ENCODE data around the gene IQCM.

The IQCM gene

GRCh38 chr4:149699642-149700041 lies 116.0 kb downstream of the IQCM start:
- DNase-seq (ENCODE audit: low read depth): no peak
- TF ChIP-seq CTCF (IDR thresholded peaks at IDR 0.05; ENCODE audit: control insufficient read depth, extremely low read depth, insufficient read depth): no peak
- no peak overlapping the region for H3K4me3 ChIP-seq (ENCODE audit: low read depth, low read length)

DNA sequence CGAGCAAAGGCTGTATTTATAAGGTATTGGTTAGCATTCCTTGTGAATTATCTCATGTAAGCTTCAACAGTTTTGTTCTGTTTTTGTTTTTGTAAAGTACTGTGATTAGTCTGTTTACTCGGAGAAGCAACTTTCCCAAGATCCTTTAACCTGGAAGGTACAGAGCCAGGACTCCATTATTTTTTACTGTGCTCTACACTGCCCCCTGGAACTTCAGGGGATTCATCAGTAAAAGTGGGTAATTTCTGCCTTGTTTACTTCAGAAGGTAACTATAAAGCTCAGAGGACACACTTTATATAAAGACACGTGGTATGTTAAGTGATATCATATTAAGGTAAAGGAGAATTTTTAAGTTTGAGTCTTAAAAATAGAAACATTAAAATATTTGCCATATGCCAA lies 124.9 kb downstream of the IQCM start:
- no peak for TF ChIP-seq CTCF (IDR thresholded peaks at IDR 0.05; ENCODE audit: control insufficient read depth, extremely low read depth, insufficient read depth)
- no peak overlapping the region for H3K4me3 ChIP-seq (ENCODE audit: low read depth, low read length)
- DNase-seq (ENCODE audit: low read depth): no peak

GRCh38 chr4:149684516-149684915 lies 131.1 kb downstream of the IQCM start:
- H3K4me3 ChIP-seq (ENCODE audit: low read depth, low read length): no peak overlapping the region
- no peak for TF ChIP-seq CTCF (IDR thresholded peaks at IDR 0.05; ENCODE audit: control insufficient read depth, extremely low read depth, insufficient read depth)
- DNase-seq (ENCODE audit: low read depth): no peak

DNA sequence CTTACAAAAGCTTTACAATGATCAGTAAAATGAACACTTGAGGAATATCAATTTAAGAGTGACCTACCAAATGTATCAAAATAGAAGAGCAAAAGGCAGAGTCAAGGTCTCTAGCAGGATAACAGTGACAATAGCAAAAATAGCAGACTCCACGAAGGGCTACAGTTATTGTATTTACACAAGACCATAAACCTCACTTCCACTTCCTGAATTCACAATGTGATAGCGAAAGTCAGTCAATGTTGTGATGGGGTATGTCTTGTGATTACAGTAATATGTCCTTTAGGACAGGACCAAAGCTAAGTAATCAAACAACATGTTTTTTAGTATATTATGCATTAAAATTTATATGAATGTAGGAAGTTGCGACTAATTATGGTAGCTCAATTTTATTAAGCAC lies 139.6 kb downstream of the IQCM start:
- no peak for TF ChIP-seq CTCF (IDR thresholded peaks at IDR 0.05; ENCODE audit: control insufficient read depth, extremely low read depth, insufficient read depth)
- H3K4me3 ChIP-seq (ENCODE audit: low read depth, low read length): no peak overlapping the region
- DNase-seq (ENCODE audit: low read depth): no peak

DNA sequence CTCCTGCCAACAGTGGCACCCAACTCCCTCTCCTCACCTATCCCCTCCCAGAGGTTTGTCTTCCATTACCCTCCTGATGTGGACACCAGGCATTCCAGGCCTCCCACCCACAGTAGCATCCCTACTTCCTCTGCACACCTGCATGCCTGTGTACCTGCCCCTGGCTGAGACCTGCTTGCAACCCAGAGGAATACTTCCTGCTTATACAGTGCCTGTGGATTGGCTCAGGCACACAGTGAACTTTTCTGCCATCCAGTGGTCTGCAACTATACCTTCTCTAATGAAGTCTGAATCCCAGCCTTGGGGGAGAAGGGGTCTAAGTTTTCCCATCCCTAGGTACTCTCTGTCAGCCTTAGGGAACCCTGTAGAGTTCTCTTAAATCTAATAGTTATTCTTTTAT lies 169.9 kb downstream of the IQCM start:
- no peak for DNase-seq (ENCODE audit: low read depth)
- no peak overlapping the region for H3K4me3 ChIP-seq (ENCODE audit: low read depth, low read length)
- peak; percentile 27 for TF ChIP-seq CTCF (IDR thresholded peaks at IDR 0.05; ENCODE audit: control insufficient read depth, extremely low read depth, insufficient read depth)

- no peak for TF ChIP-seq CTCF (IDR thresholded peaks at IDR 0.05; ENCODE audit: control insufficient read depth, extremely low read depth, insufficient read depth)
- no peak overlapping the region for H3K4me3 ChIP-seq (ENCODE audit: low read depth, low read length)
- DNase-seq (ENCODE audit: low read depth): no peak
Observed at GRCh38 chr4:149638073-149638472, 177.6 kb downstream of the IQCM start.

DNA sequence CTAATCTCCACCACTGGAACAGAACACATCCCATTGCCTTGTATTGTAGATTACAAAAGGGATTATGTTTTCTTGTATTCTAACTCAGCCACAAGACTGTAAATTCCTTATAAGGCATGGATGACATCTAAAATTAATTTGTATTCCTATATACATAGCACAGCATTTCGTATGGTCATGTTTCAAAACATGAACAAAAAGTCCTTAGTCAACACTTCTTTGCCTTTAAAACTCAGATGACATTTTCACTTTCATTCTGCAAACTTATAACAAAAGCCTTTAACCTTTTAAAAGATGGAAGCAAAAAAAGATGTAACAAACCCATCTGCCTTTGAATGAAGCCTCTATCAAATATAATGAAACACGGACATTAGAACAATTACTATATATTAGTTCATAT lies 181.3 kb downstream of the IQCM start:
- no peak for DNase-seq (ENCODE audit: low read depth)
- TF ChIP-seq CTCF (IDR thresholded peaks at IDR 0.05; ENCODE audit: control insufficient read depth, extremely low read depth, insufficient read depth): no peak
- H3K4me3 ChIP-seq (ENCODE audit: low read depth, low read length): no peak overlapping the region
